B cell (primary cell): Measurements from ENCODE around the gene BRSK1. TPM values are rescaled to one million over a fixed set of nuclear protein-coding genes. Genes with fewer than 3 reads are reported as not detected.

Experiments
- ATAC-seq: fragments of 200-7000 bp; cut with Tn5 transposase; one replicate; pipeline ENCODE4 v1.10.0; 2021; ENCODE audit warnings: low read depth, mild to moderate bottlenecking, moderate number of reproducible peaks, moderate library complexity
- CTCF ChIA-PET: fragments of 350-600 bp; sonication (Branson Sonifier 250); formaldehyde crosslinking; loops from one replicate; lab custom pipeline; 2021; ENCODE audit warnings: antibody characterized with exemption, inconsistent platforms; lab: Charles Lee
- POLR2A ChIA-PET: fragments of 350-600 bp; sonication (Branson Sonifier 250); formaldehyde crosslinking; loops from one replicate; lab custom pipeline; 2021; ENCODE audit warnings: antibody characterized with exemption; lab: Charles Lee
- DNase-seq: peaks from one replicate; pipeline ENCODE4 v3.0.0; 2013
- H2AFZ ChIP-seq: 2 replicates; pipeline ENCODE4 v1.6.1; 2012; ENCODE audit warnings: mild to moderate bottlenecking, low read depth, low read length; ENCODE audit not compliant: insufficient read depth, poor library complexity, severe bottlenecking
- H3K27ac ChIP-seq, 2 donors: 1 replicate in 1 of 2; 2 replicates in 1 of 2; pipeline ENCODE4 v1.5.1; 2012 to 2013; ENCODE audit warnings: low read length in 2 of 2, mild to moderate bottlenecking in 2 of 2, moderate library complexity in 1 of 2
- H3K27me3 ChIP-seq, 4 experiments: fragments of 200-600 bp in 1 of 4; sonication (generic) in 1 of 4; replicated peaks in 1 of 4; 1 replicate in 2 of 4; 2 replicates in 2 of 4; pipeline versions ENCODE4 v1.6.1 to v1.7.0; 2013 to 2016; ENCODE audit warnings: low read length in 3 of 4, mild to moderate bottlenecking in 2 of 4, mixed read lengths in 1 of 4, moderate library complexity in 1 of 4; ENCODE audit not compliant: insufficient read depth in 4 of 4, control insufficient read depth in 3 of 4; ENCODE audit errors: control extremely low read depth in 1 of 4
- H3K36me3 ChIP-seq, 2 experiments: replicated peaks in 1 of 2; 1 replicate in 1 of 2; 2 replicates in 1 of 2; pipeline versions ENCODE4 v1.6.1 to v1.7.1; 2013; ENCODE audit warnings: low read length in 1 of 2; ENCODE audit not compliant: insufficient read depth in 2 of 2, control insufficient read depth in 1 of 2; ENCODE audit errors: control extremely low read depth in 1 of 2, extremely low read depth in 1 of 2
- H3K4me1 ChIP-seq, 2 donors: fragments of 200-600 bp in 1 of 2; sonication (generic) in 1 of 2; 1 replicate in 1 of 2; 2 replicates in 1 of 2; pipeline versions ENCODE4 v1.5.1 to v1.6.1; 2013 to 2017; ENCODE audit warnings: low read length in 2 of 2; ENCODE audit not compliant: control insufficient read depth in 2 of 2, insufficient read depth in 2 of 2
- H3K4me2 ChIP-seq: replicated peaks from 2 replicates; pipeline ENCODE3; 2012; ENCODE audit warnings: mild to moderate bottlenecking, low read depth, low read length; ENCODE audit not compliant: poor library complexity, severe bottlenecking
- H3K4me3 ChIP-seq, 5 experiments: fragments of 200-600 bp in 1 of 5; sonication (generic) in 1 of 5; 1 replicate in 3 of 5; 2 replicates in 2 of 5; pipeline versions ENCODE4 v1.5.1 to v1.7.0; 2011 to 2016; ENCODE audit warnings: low read length in 4 of 5, mild to moderate bottlenecking in 4 of 5, low read depth in 2 of 5, control low read depth in 1 of 5, moderate library complexity in 1 of 5; ENCODE audit not compliant: insufficient read depth in 1 of 5; ENCODE audit errors: control extremely low read depth in 1 of 5, extremely low read depth in 1 of 5
- H3K79me2 ChIP-seq: fragments of 200-600 bp; sonication (generic); one replicate; pipeline ENCODE4 v1.6.0; 2016; ENCODE audit warnings: low read length; ENCODE audit not compliant: control insufficient read depth, insufficient read depth
- H3K9ac ChIP-seq: fragments of 200-600 bp; sonication (generic); 2 replicates; pipeline ENCODE4 v1.6.1; 2017; ENCODE audit warnings: mild to moderate bottlenecking, low read length, moderate library complexity
- H3K9me3 ChIP-seq, 3 donors: one replicate each; pipeline versions ENCODE4 v1.6.1 to v1.7.1; 2013; ENCODE audit warnings: low read length in 2 of 3; ENCODE audit not compliant: control insufficient read depth in 2 of 3, insufficient read depth in 1 of 3; ENCODE audit errors: control extremely low read depth in 1 of 3
- H4K20me1 ChIP-seq: 2 replicates; pipeline ENCODE4 v1.6.0; 2012; ENCODE audit warnings: mild to moderate bottlenecking, low read length; ENCODE audit not compliant: insufficient read depth, control insufficient read depth, poor library complexity, severe bottlenecking
- H3K27ac Mint-ChIP-seq: one replicate; pipeline ENCODE4 v1.8.0; 2021; ENCODE audit warnings: mixed read lengths
- H3K27me3 Mint-ChIP-seq: one replicate; pipeline ENCODE4 v1.8.0; 2021; ENCODE audit warnings: mixed read lengths
- H3K4me1 Mint-ChIP-seq: one replicate; pipeline ENCODE4 v1.8.0; 2021; ENCODE audit warnings: mixed read lengths
- H3K4me3 Mint-ChIP-seq: one replicate; pipeline ENCODE4 v1.8.0; 2021; ENCODE audit warnings: mixed read lengths
- H3K9me3 Mint-ChIP-seq: one replicate; pipeline ENCODE4 v1.8.0; 2022; ENCODE audit warnings: mixed read lengths; ENCODE audit not compliant: insufficient read depth
- CTCF ChIP-seq: fragments of 200-600 bp; IDR thresholded peaks from one replicate; pipeline ENCODE4 v1.8.0; 2022; ENCODE audit warnings: antibody characterized with exemption, mild to moderate bottlenecking
- EZH2 ChIP-seq: IDR thresholded peaks from 2 replicates; pipeline ENCODE4 v1.6.1; 2012; ENCODE audit warnings: borderline replicate concordance, low read depth, mild to moderate bottlenecking, moderate library complexity, low read length; ENCODE audit not compliant: insufficient read depth, poor library complexity, severe bottlenecking
- WGBS: methylation state at CpG from one replicate; pipeline ENCODE4 v1.1.5; 2013; ENCODE audit warnings: missing lambda C conversion rate; ENCODE audit not compliant: insufficient coverage; 5-methylcytosine and 5-hydroxymethylcytosine counted together
- intact Hi-C: fragments of 100-400 bp; cut with micrococcal nuclease; formaldehyde crosslinking; loops from one replicate; pipeline ENCODE4 v1.10.0; 2022
- polyA plus RNA-seq: library from polyadenylated mRNA; depleted of rRNA; stranded (reverse); fragments of >200 nt; gene quantifications from 2 replicates; pipeline ENCODE4 v1.2.3, GENCODE V29; 2012
- total RNA-seq, 2 donors: library from RNA; stranded (reverse); fragments of 120-200 nt in 1 of 2; gene quantifications; 1 replicate in 1 of 2; 2 replicates in 1 of 2; pipeline versions ENCODE4 v1.2.3 to v1.2.4, GENCODE V29; 2013 to 2022

BRSK1 gene
- total and polyA plus RNA-seq, 2 donors (not counting 1 experiment from before 2014, with no cell fraction given), result 0.94 to 1.4 TPM

- H3K36me3 ChIP-seq, result no peaks in the 10 kb centered on the region
- POLR2A ChIA-PET, result interaction anchor here (0.6 to 5.2 kb wide), 6 partner anchors 20 to 396 kb away, joined by 4 to 44 read pairs (median 5); partner anchors contain the start of genes HSPBP1 and KMT5C
- H3K9me3 Mint-ChIP-seq, result no peaks in the 10 kb centered on the region
- peak overlapping the region; percentile 88 for H3K9ac ChIP-seq
- peaks cover 67% of the 10 kb centered on the region for H3K4me1 Mint-ChIP-seq
- H3K27me3 Mint-ChIP-seq, result no peaks in the 10 kb centered on the region
- TF ChIP-seq EZH2 (no peak), CTCF (no peak)
- peak; percentile 36 for DNase-seq
- peak overlapping the region; percentile 97 for H3K4me2 ChIP-seq
- no peaks in the 10 kb centered on the region for H3K9me3 ChIP-seq
- WGBS, result 18% methylated on average over 13 of the region's 22 CpGs
- peaks cover 52% of the 10 kb centered on the region for H4K20me1 ChIP-seq
- H3K4me3 Mint-ChIP-seq, result peak overlapping the region; percentile 96
- H3K4me1 ChIP-seq, result peaks cover 62 to 71% of the 10 kb centered on the region in 2 donors
- CTCF ChIA-PET, result interaction anchor here (1.5 to 5.9 kb wide), 4 partner anchors 9 to 116 kb away, joined by 3 to 56 read pairs (median 12); partner anchors contain the start of genes BRSK1 and HSPBP1
- peaks cover 76% of the 10 kb centered on the region for H3K79me2 ChIP-seq
- H3K27ac ChIP-seq, result peak overlapping the region; percentile 87 to 94
- ATAC-seq, result no peak
- peak overlapping the region; percentile 99 for H3K27ac Mint-ChIP-seq
- H2AFZ ChIP-seq, result no peak overlapping the region
- H3K27me3 ChIP-seq, result no peaks in the 10 kb centered on the region
- intact Hi-C loops, result loop anchor here (10.0 kb wide), 2 partner anchors 348 to 378 kb away; partner anchors contain the start of genes ZNF524 and ZNF865
- peak overlapping the region; percentile 55 to 90 (median 80) for H3K4me3 ChIP-seq
These were observed 27.0 kb upstream of the BRSK1 start for GRCh38 chr19:55256562-55257460.
